H1 (cell line): ENCODE results near the gene EPB41L1. TPM values are rescaled to one million over a fixed set of nuclear protein-coding genes. Genes with fewer than 3 reads are reported as not detected.

ENCODE experiments used
- CTCF ChIA-PET: fragments of 300-600 bp; sonication (Branson Sonifier 250); formaldehyde crosslinking; loops from one replicate; lab custom pipeline; 2021; ENCODE audit not compliant: partially characterized antibody; lab: Charles Lee
- POLR2A ChIA-PET: fragments of 300-600 bp; sonication (Branson Sonifier 250); formaldehyde crosslinking; loops from one replicate; lab custom pipeline; 2021; ENCODE audit warnings: inconsistent platforms; ENCODE audit not compliant: partially characterized antibody; lab: Charles Lee
- DNase-seq, 2 experiments: peaks; one replicate each; pipeline versions ENCODE4 v3.0.0 to v3.0.0-alpha.2; 2010 to 2022; ENCODE audit warnings: low spot score in 2 of 2, low read depth in 1 of 2, mixed read lengths in 1 of 2
- FAIRE-seq: peaks from 2 replicates; lab custom pipeline; 2011; peaks lifted over from hg19 to GRCh38; lab: Jason Lieb, UNC
- H2AFZ ChIP-seq: 2 replicates; pipeline ENCODE4 v1.8.1; 2012; ENCODE audit warnings: low read length, inconsistent platforms
- H2AK5ac ChIP-seq: 2 replicates; pipeline ENCODE4 v1.6.1; 2013; ENCODE audit warnings: low read depth, low read length
- H2BK120ac ChIP-seq: replicated peaks from 2 replicates; pipeline ENCODE3; 2013; ENCODE audit warnings: low read depth, low read length, inconsistent platforms
- H2BK12ac ChIP-seq: 2 replicates; pipeline ENCODE4 v1.6.1; 2013; ENCODE audit warnings: low read depth, low read length
- H2BK15ac ChIP-seq: 2 replicates; pipeline ENCODE4 v1.6.1; 2013; ENCODE audit warnings: low read length
- H2BK20ac ChIP-seq: 2 replicates; pipeline ENCODE4 v1.6.1; 2013; ENCODE audit warnings: low read length
- H2BK5ac ChIP-seq: 2 replicates; pipeline ENCODE4 v1.6.1; 2013; ENCODE audit warnings: low read depth, low read length
- H3K14ac ChIP-seq: 2 replicates; pipeline ENCODE4 v1.6.1; 2013; ENCODE audit warnings: inconsistent platforms; ENCODE audit not compliant: insufficient read length
- H3K18ac ChIP-seq: 2 replicates; pipeline ENCODE4 v1.6.1; 2013; ENCODE audit warnings: low read length; ENCODE audit errors: extremely low read depth
- H3K23ac ChIP-seq: 2 replicates; pipeline ENCODE4 v1.6.1; 2013; ENCODE audit warnings: inconsistent platforms; ENCODE audit not compliant: insufficient read length
- H3K23me2 ChIP-seq: 2 replicates; pipeline ENCODE4 v1.6.1; 2013; ENCODE audit warnings: low read depth, low read length
- H3K27ac ChIP-seq: 2 replicates; pipeline ENCODE4 v1.6.1; 2011; ENCODE audit warnings: low read depth, low read length, inconsistent platforms
- H3K27me3 ChIP-seq, 4 experiments: replicated peaks in 1 of 4; 1 replicate in 1 of 4; 2 replicates in 3 of 4; pipeline versions ENCODE4 v1.6.1 to v1.8.1; 2011 to 2013; ENCODE audit warnings: low read length in 3 of 4, mild to moderate bottlenecking in 3 of 4, inconsistent platforms in 2 of 4, mixed read lengths in 2 of 4, moderate library complexity in 1 of 4; ENCODE audit not compliant: control insufficient read depth in 3 of 4, insufficient read depth in 3 of 4; ENCODE audit errors: extremely low read depth in 1 of 4
- H3K36me3 ChIP-seq, 4 experiments: 2 replicates each; pipeline versions ENCODE4 v1.6.1 to v1.8.1; 2011 to 2013; ENCODE audit warnings: mild to moderate bottlenecking in 4 of 4, low read length in 3 of 4, moderate library complexity in 2 of 4, control low read depth in 1 of 4, inconsistent platforms in 1 of 4; ENCODE audit not compliant: insufficient read depth in 4 of 4, control insufficient read depth in 2 of 4
- H3K4ac ChIP-seq: replicated peaks from 2 replicates; pipeline ENCODE3; 2013; ENCODE audit warnings: low read length, low read depth, mixed read lengths, inconsistent platforms; ENCODE audit not compliant: insufficient read length
- H3K4me1 ChIP-seq, 4 experiments: replicated peaks in 1 of 4; 1 replicate in 1 of 4; 2 replicates in 3 of 4; pipeline versions ENCODE4 v1.6.1 to v1.8.1; 2011 to 2013; ENCODE audit warnings: low read length in 3 of 4, inconsistent platforms in 2 of 4, mixed read lengths in 1 of 4; ENCODE audit not compliant: insufficient read depth in 4 of 4, control insufficient read depth in 3 of 4
- H3K4me2 ChIP-seq, 2 experiments: 2 replicates each; pipeline versions ENCODE4 v1.6.1 to v1.8.1; 2011 to 2013; ENCODE audit warnings: low read depth in 2 of 2, low read length in 2 of 2, control low read depth in 1 of 2, inconsistent platforms in 1 of 2, mild to moderate bottlenecking in 1 of 2; ENCODE audit not compliant: insufficient read depth in 1 of 2
- H3K4me3 ChIP-seq, 4 experiments: fragments of 200-600, 300-600 bp in 1 of 4; sonication (generic), shearing (Covaris generic), sonication (Bioruptor Twin) in 1 of 4; 2 replicates each; pipeline versions ENCODE4 v1.5.1 to v1.8.1; 2011 to 2016; ENCODE audit warnings: low read length in 4 of 4, low read depth in 3 of 4, control low read depth in 2 of 4, inconsistent platforms in 2 of 4, mild to moderate bottlenecking in 2 of 4, mixed read lengths in 1 of 4, moderate library complexity in 1 of 4; ENCODE audit not compliant: insufficient read depth in 2 of 4; ENCODE audit errors: extremely low read depth in 1 of 4
- H3K56ac ChIP-seq: replicated peaks from 2 replicates; pipeline ENCODE3; 2013; ENCODE audit warnings: low read depth, mild to moderate bottlenecking, mixed read lengths, low read length, inconsistent platforms; ENCODE audit not compliant: insufficient read length
- H3K79me1 ChIP-seq: 2 replicates; pipeline ENCODE4 v1.6.1; 2013; ENCODE audit warnings: low read depth, low read length, control low read depth
- H3K79me2 ChIP-seq, 2 experiments: 2 replicates each; pipeline versions ENCODE4 v1.6.1 to v1.8.1; 2012 to 2013; ENCODE audit warnings: low read length in 2 of 2, mild to moderate bottlenecking in 2 of 2, inconsistent platforms in 1 of 2; ENCODE audit not compliant: insufficient read depth in 2 of 2, control insufficient read depth in 1 of 2
- H3K9ac ChIP-seq, 4 experiments: replicated peaks in 1 of 4; 1 replicate in 1 of 4; 2 replicates in 3 of 4; pipeline versions ENCODE4 v1.6.1 to v1.8.1; 2011 to 2013; ENCODE audit warnings: low read depth in 3 of 4, low read length in 3 of 4, control low read depth in 2 of 4, mild to moderate bottlenecking in 2 of 4, moderate library complexity in 2 of 4, inconsistent platforms in 1 of 4; ENCODE audit errors: extremely low read depth in 1 of 4
- H3K9me3 ChIP-seq, 2 experiments: 2 replicates each; pipeline versions ENCODE4 v1.6.1 to v1.8.1; 2012 to 2013; ENCODE audit warnings: mild to moderate bottlenecking in 2 of 2, moderate library complexity in 2 of 2, control low read depth in 1 of 2, inconsistent platforms in 1 of 2, low read depth in 1 of 2, low read length in 1 of 2, mixed read lengths in 1 of 2; ENCODE audit not compliant: insufficient read depth in 2 of 2
- H4K20me1 ChIP-seq, 2 experiments: replicated peaks in 1 of 2; 2 replicates each; pipeline versions ENCODE3 to v1.8.1; 2011 to 2013; ENCODE audit warnings: inconsistent platforms in 2 of 2, low read length in 2 of 2, mild to moderate bottlenecking in 1 of 2; ENCODE audit not compliant: insufficient read depth in 2 of 2, control insufficient read depth in 1 of 2
- H4K5ac ChIP-seq: 2 replicates; pipeline ENCODE4 v1.6.1; 2013; ENCODE audit warnings: low read length, low read depth, mixed read lengths, inconsistent platforms; ENCODE audit not compliant: insufficient read length
- H4K8ac ChIP-seq: 2 replicates; pipeline ENCODE4 v1.8.0; 2013; ENCODE audit warnings: mild to moderate bottlenecking, moderate library complexity, low read length, inconsistent platforms; ENCODE audit not compliant: insufficient read depth; ENCODE audit errors: extremely low read depth
- H4K91ac ChIP-seq: replicated peaks from 2 replicates; pipeline ENCODE3; 2013; ENCODE audit warnings: low read length, mixed read lengths, inconsistent platforms; ENCODE audit not compliant: insufficient read length
- CBX5 ChIP-seq: fragments of 300-800, 300-1000 bp; sonication (generic); IDR thresholded peaks from 2 replicates; pipeline ENCODE4 v1.7.1; 2016; ENCODE audit warnings: antibody characterized with exemption, low read length, low read depth
- CTBP2 ChIP-seq: IDR thresholded peaks from 2 replicates; pipeline ENCODE4 v1.7.0; 2011; ENCODE audit warnings: borderline replicate concordance, mild to moderate bottlenecking, moderate library complexity, mixed read lengths, low read length; ENCODE audit not compliant: insufficient read depth, insufficient read length
- JUN ChIP-seq: IDR thresholded peaks from 2 replicates; pipeline ENCODE4 v1.6.1; 2011; ENCODE audit warnings: low read depth, mild to moderate bottlenecking, improper control_type of control experiment, low read length
- NANOG ChIP-seq: IDR thresholded peaks from 2 replicates; pipeline ENCODE4 v1.6.1; 2011; ENCODE audit warnings: low read length, low read depth, mild to moderate bottlenecking, inconsistent platforms; ENCODE audit not compliant: insufficient read depth, poor library complexity, severe bottlenecking
- NRF1 ChIP-seq: IDR thresholded peaks from 2 replicates; pipeline ENCODE4 v1.6.1; 2011; ENCODE audit warnings: mild to moderate bottlenecking, low read depth, low read length, improper control_type of control experiment
- POU5F1 ChIP-seq: IDR thresholded peaks from 2 replicates; pipeline ENCODE4 v1.6.1; 2011; ENCODE audit warnings: low read depth, mild to moderate bottlenecking, low read length, moderate library complexity
- RXRA ChIP-seq: IDR thresholded peaks from 2 replicates; pipeline ENCODE4 v1.6.1; 2011; ENCODE audit warnings: low read depth, mild to moderate bottlenecking, low read length, moderate library complexity; ENCODE audit not compliant: insufficient read depth
- SIN3A ChIP-seq, 2 experiments: IDR thresholded peaks in 1 of 2; conservative IDR thresholded peaks in 1 of 2; 2 replicates each; pipeline ENCODE4 v1.6.1; 2011 to 2012; ENCODE audit warnings: low read length in 2 of 2, improper control_type of control experiment in 1 of 2, low read depth in 1 of 2, mild to moderate bottlenecking in 1 of 2
- SP2 ChIP-seq: IDR thresholded peaks from 2 replicates; pipeline ENCODE4 v1.6.1; 2012; ENCODE audit warnings: mild to moderate bottlenecking, low read length, inconsistent platforms
- SRF ChIP-seq: IDR thresholded peaks from 2 replicates; pipeline ENCODE4 v1.6.1; 2011; ENCODE audit warnings: mild to moderate bottlenecking, low read depth, low read length, moderate library complexity
- TAF1 ChIP-seq: IDR thresholded peaks from 2 replicates; pipeline ENCODE4 v1.6.1; 2011; ENCODE audit warnings: mild to moderate bottlenecking, low read depth, low read length
- TBP ChIP-seq: IDR thresholded peaks from 2 replicates; pipeline ENCODE4 v1.6.1; 2011; ENCODE audit warnings: low read depth, low read length, improper control_type of control experiment
- WGBS, 2 experiments: shearing (Covaris generic) in 1 of 2; methylation state at CpG; one replicate each; pipeline versions ENCODE4 v1.1.6 to v1.1.7; 2013 to 2015; ENCODE audit warnings: low lambda C conversion rate in 2 of 2, mixed read lengths in 2 of 2, inconsistent platforms in 1 of 2, low coverage in 1 of 2, missing lambda C conversion rate in 1 of 2; ENCODE audit not compliant: insufficient replicate concordance in 2 of 2, insufficient coverage in 1 of 2, insufficient read length in 1 of 2; ENCODE audit errors: extremely low coverage in 1 of 2, missing lambda C conversion rate in 1 of 2; 5-methylcytosine and 5-hydroxymethylcytosine counted together
- polyA plus RNA-seq, 7 experiments: library from polyadenylated mRNA; depleted of rRNA in 3 of 7; stranded (reverse) in 5 of 7; unstranded in 2 of 7; fragments of >200 nt in 5 of 7; fragments of 200-250 nt in 2 of 7; gene quantifications; 1 replicate in 5 of 7; 2 replicates in 1 of 7; 4 replicates in 1 of 7; pipeline versions ENCODE4 v1.2.1 to v1.2.3, GENCODE V29; 2011 to 2013; ENCODE audit warnings: missing spikeins in 2 of 7, mixed read lengths in 2 of 7
- total RNA-seq: library from RNA; stranded (reverse); fragmentation: NEBNext Ultra II Directional; extraction: Animal tissue kit (Norgen Biotek cat#: 25700); gene quantifications from 2 replicates; pipeline ENCODE4 v1.2.1, GENCODE V29; 2021
- TF ChIP-seq, protein P1 (sequence below): IDR thresholded peaks from 2 replicates; pipeline ENCODE4 v1.6.1; 2012; ENCODE audit warnings: inconsistent platforms

The EPB41L1 gene
- total and polyA plus RNA-seq, 2 of the 8 experiments (the other 6 are each of a cell fraction or from before 2014, with no cell fraction given) = 14.8 to 36.0 TPM

DNA sequence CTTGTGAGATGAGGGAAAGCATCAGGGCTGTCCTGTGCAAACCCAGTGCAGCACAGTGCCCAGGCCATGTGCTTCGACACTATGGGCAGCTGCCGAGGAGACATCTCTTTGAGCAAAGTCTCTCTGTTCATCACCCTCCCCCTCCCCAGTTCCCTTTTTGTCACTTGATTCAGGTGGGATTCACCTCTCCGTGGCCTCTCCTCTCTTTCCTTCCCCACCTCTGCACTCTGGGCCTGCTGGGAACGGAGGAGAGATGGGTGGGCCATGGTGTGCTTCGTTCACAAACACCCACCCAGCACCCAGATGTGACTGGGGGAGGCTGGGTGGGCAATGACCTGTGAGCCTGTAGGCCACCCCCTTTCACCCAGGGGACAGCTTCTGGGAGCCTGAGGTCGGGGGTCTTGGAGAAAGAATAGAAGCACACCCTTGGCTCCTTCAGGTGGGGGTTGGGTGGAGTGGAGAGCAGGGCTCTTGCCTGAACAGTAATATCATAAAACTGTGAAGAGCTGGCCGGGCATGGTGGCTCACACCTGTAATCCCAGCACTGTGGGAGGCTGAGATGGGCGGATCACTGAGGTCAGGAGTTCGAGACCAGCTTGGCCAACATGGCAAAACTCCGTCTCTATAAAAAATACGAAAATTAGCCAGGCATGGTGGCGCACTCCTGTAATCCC lies 118.1 kb downstream of the EPB41L1 start:
- Histone ChIP-seq H3K79me2 (no peaks in the 10 kb centered on the region), H2BK120ac (no peak overlapping the region), H4K5ac (no peak overlapping the region), H3K14ac (no peak overlapping the region), H2BK5ac (no peak overlapping the region), H3K4me1 (peaks cover 0 to 2% (median 0%) of the 10 kb centered on the region in 4 experiments; a peak in 4 of 7 replicates), H3K4me2 (no peak overlapping the region), H3K9me3 (no peaks in the 10 kb centered on the region), H3K4ac (peak overlapping the region; percentile 40), H2BK20ac (no peak overlapping the region), H4K8ac (no peak overlapping the region), H3K27ac (no peak overlapping the region), H4K20me1 (no peaks in the 10 kb centered on the region), H3K23me2 (no peaks in the 10 kb centered on the region), H3K4me3 (no peak overlapping the region), H4K91ac (no peak overlapping the region), H2BK12ac (no peak overlapping the region), H3K79me1 (no peaks in the 10 kb centered on the region), H3K23ac (no peak overlapping the region), H3K56ac (no peak overlapping the region), H3K36me3 (no peaks in the 10 kb centered on the region), H3K18ac (no peak overlapping the region), H3K27me3 (no peaks in the 10 kb centered on the region), H2AFZ (no peak overlapping the region), H2AK5ac (no peak overlapping the region), H2BK15ac (0 out of 2 replicates have a peak overlapping the region, but pooled peaks have one; percentile 19), H3K9ac (no peak overlapping the region)
- FAIRE-seq (no peak), DNase-seq (peak in 1 of 2 experiments; percentile 39)
- ChIA-PET CTCF (interaction anchor here (0.7 to 6.9 kb wide), 16 partner anchors 8 to 214 kb away, joined by 3 to 54 read pairs (median 4); no protein-coding TSS in a partner anchor), POLR2A (interaction anchor here (0.6 to 2.1 kb wide), 6 partner anchors 13 to 166 kb away, joined by 3 to 6 read pairs (median 4); no protein-coding TSS in a partner anchor)
- WGBS, 2 experiments = 88% methylated on average over 12 of the region's 12 CpGs; no CpG with 5 or more reads in 1 of the 2 experiments
- TF ChIP-seq, protein P1, sequence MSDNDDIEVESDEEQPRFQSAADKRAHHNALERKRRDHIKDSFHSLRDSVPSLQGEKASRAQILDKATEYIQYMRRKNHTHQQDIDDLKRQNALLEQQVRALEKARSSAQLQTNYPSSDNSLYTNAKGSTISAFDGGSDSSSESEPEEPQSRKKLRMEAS = no peak
- TF ChIP-seq RXRA (no peak), POU5F1 (no peak), TAF1 (no peak), NRF1 (no peak), SP2 (no peak), CTBP2 (no peak), CBX5 (no peak), SRF (no peak), TBP (no peak), JUN (no peak), SIN3A (conservative IDR thresholded peaks at IDR 0.05 in 1 of 2, IDR thresholded peaks at IDR 0.05 in 1 of 2; ENCODE audit: low read depth in 1 of 2, low read length in 2 of 2) (no peak), NANOG (no peak)
